ENCODE data around the gene WDR75. TPM values are rescaled to one million over a fixed set of nuclear protein-coding genes. Genes with fewer than 3 reads are reported as not detected.

WDR75 gene
- polyA plus RNA-seq, 1 donor (not counting 4 experiments of a cell fraction or from before 2014, with no cell fraction given), result 60.4 TPM

DNA sequence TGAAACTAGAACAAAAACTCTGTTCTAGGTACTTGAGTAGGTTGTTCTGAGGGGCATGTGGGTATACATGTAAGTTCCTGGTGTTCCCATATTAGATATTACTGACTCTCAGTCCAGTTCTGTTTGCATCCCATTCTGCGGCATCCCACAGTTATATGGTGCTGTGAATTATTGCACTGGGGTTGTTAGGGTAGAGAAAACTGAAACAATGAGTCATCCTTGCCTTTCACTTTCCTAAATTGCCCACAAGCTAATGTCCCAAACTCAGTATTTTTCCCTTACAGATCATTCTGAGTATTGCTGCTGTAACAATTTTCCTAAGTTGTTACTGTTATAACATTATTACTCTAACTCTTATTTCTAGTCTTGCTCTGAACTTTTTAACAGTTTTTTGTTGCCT lies 3.0 kb downstream of the WDR75 start:
- FAIRE-seq (no peak), DNase-seq (ENCODE audit: low read depth, low spot score) (no peak)
- no peaks in the 10 kb centered on the region for H3K27me3 ChIP-seq (ENCODE audit: control insufficient read depth, extremely low read depth, insufficient read depth, low read length)
- H3K79me2 ChIP-seq (ENCODE audit: control insufficient read depth, insufficient read depth, low read length), result peaks cover 67% of the 10 kb centered on the region
- H2AFZ ChIP-seq (ENCODE audit: control insufficient read depth, low read length), result no peak overlapping the region
- H3K4me1 ChIP-seq (ENCODE audit: control insufficient read depth, extremely low read depth, insufficient read depth, low read length), result peaks cover 22% of the 10 kb centered on the region
- no peak overlapping the region for H3K4me2 ChIP-seq (ENCODE audit: control insufficient read depth, extremely low read depth, insufficient read depth, low read depth, low read length)
- no peaks in the 10 kb centered on the region for H3K36me3 ChIP-seq (ENCODE audit: control insufficient read depth in 2 of 2, extremely low read depth in 1 of 2, insufficient read depth in 2 of 2, low read length in 2 of 2)
- H3K9me3 ChIP-seq (ENCODE audit: control insufficient read depth, low read depth, low read length), result no peaks in the 10 kb centered on the region
- no peak for TF ChIP-seq EZH2 (IDR thresholded peaks at IDR 0.05; ENCODE audit: low read length)
- TF ChIP-seq, protein P1, sequence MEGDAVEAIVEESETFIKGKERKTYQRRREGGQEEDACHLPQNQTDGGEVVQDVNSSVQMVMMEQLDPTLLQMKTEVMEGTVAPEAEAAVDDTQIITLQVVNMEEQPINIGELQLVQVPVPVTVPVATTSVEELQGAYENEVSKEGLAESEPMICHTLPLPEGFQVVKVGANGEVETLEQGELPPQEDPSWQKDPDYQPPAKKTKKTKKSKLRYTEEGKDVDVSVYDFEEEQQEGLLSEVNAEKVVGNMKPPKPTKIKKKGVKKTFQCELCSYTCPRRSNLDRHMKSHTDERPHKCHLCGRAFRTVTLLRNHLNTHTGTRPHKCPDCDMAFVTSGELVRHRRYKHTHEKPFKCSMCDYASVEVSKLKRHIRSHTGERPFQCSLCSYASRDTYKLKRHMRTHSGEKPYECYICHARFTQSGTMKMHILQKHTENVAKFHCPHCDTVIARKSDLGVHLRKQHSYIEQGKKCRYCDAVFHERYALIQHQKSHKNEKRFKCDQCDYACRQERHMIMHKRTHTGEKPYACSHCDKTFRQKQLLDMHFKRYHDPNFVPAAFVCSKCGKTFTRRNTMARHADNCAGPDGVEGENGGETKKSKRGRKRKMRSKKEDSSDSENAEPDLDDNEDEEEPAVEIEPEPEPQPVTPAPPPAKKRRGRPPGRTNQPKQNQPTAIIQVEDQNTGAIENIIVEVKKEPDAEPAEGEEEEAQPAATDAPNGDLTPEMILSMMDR (optimal IDR thresholded peaks at IDR 0.05 in 1 of 3, IDR thresholded peaks at IDR 0.05 in 1 of 3, conservative IDR thresholded peaks at IDR 0.05 in 1 of 3; ENCODE audit: extremely low read depth in 1 of 3, insufficient read depth in 2 of 3, low read length in 3 of 3), result no peak
- no peaks in the 10 kb centered on the region for H4K20me1 ChIP-seq (ENCODE audit: control insufficient read depth, extremely low read depth, insufficient read depth, low read length)
- H3K4me3 ChIP-seq (ENCODE audit: control insufficient read depth in 2 of 3, extremely low read depth in 1 of 3, insufficient read depth in 2 of 3, low read depth in 1 of 3, low read length in 3 of 3), result no peak overlapping the region
- no peak overlapping the region for H3K27ac ChIP-seq (ENCODE audit: control insufficient read depth, insufficient read depth, low read length)
- dilution Hi-C loops (cut with MboI; ENCODE audit: extremely low pct_ligation_motif_present, low sequenced_read_pairs), result no loop called here
- H3K9ac ChIP-seq (ENCODE audit: control insufficient read depth, extremely low read depth, insufficient read depth, low read length), result no peak overlapping the region
- H3K9me1 ChIP-seq (ENCODE audit: control insufficient read depth, extremely low read depth, insufficient read depth, low read length), result no peaks in the 10 kb centered on the region

DNA sequence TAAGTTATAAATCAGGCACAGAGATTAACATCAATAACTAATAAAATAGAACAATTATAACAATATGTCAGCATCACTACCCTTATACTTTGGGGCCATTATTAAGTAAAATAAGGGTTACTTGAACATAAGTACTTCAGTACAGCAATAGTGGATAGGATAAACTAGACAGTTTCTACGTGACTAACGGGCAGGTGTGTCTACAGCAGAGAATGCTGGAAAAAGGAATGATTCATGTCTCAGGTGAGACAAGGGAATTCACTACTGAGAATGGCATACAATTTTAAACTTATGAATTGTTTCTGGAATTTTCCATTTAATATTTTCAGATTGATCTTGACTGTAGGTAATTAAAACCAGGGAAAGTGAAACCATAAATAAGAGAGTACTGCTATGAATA lies 5.5 kb downstream of the WDR75 start:
- dilution Hi-C loops (cut with MboI; ENCODE audit: extremely low pct_ligation_motif_present, low sequenced_read_pairs), result no loop called here
- H2AFZ ChIP-seq (ENCODE audit: control insufficient read depth, low read length), result no peak overlapping the region
- H3K9me1 ChIP-seq (ENCODE audit: control insufficient read depth, extremely low read depth, insufficient read depth, low read length), result no peaks in the 10 kb centered on the region
- H3K36me3 ChIP-seq (ENCODE audit: control insufficient read depth in 2 of 2, extremely low read depth in 1 of 2, insufficient read depth in 2 of 2, low read length in 2 of 2), result peaks cover 9 to 15% of the 10 kb centered on the region in 2 experiments
- H3K4me2 ChIP-seq (ENCODE audit: control insufficient read depth, extremely low read depth, insufficient read depth, low read depth, low read length), result no peak overlapping the region
- no peak for FAIRE-seq
- H3K4me3 ChIP-seq (ENCODE audit: control insufficient read depth in 2 of 3, extremely low read depth in 1 of 3, insufficient read depth in 2 of 3, low read depth in 1 of 3, low read length in 3 of 3), result no peak overlapping the region
- H3K79me2 ChIP-seq (ENCODE audit: control insufficient read depth, insufficient read depth, low read length), result peaks cover 61% of the 10 kb centered on the region
- no peaks in the 10 kb centered on the region for H3K9me3 ChIP-seq (ENCODE audit: control insufficient read depth, low read depth, low read length)
- H3K27ac ChIP-seq (ENCODE audit: control insufficient read depth, insufficient read depth, low read length), result no peak overlapping the region
- H3K9ac ChIP-seq (ENCODE audit: control insufficient read depth, extremely low read depth, insufficient read depth, low read length), result no peak overlapping the region
- H3K4me1 ChIP-seq (ENCODE audit: control insufficient read depth, extremely low read depth, insufficient read depth, low read length), result peaks cover 18% of the 10 kb centered on the region
- no peaks in the 10 kb centered on the region for H3K27me3 ChIP-seq (ENCODE audit: control insufficient read depth, extremely low read depth, insufficient read depth, low read length)
- DNase-seq (ENCODE audit: low read depth, low spot score), result no peak
- H4K20me1 ChIP-seq (ENCODE audit: control insufficient read depth, extremely low read depth, insufficient read depth, low read length), result no peaks in the 10 kb centered on the region
- TF ChIP-seq, protein P1 (optimal IDR thresholded peaks at IDR 0.05 in 1 of 3, IDR thresholded peaks at IDR 0.05 in 1 of 3, conservative IDR thresholded peaks at IDR 0.05 in 1 of 3; ENCODE audit: extremely low read depth in 1 of 3, insufficient read depth in 2 of 3, low read length in 3 of 3), result no peak
- TF ChIP-seq EZH2 (IDR thresholded peaks at IDR 0.05; ENCODE audit: low read length), result no peak
